Stomach (tissue), 9 donors: ENCODE results near the gene CHD5. TPM values are rescaled to one million over a fixed set of nuclear protein-coding genes. Genes with fewer than 3 reads are reported as not detected.

Experiments
- DNase-seq, 2 donors: peaks; one replicate each; pipeline versions ENCODE4 v3.0.0 to v3.0.0-alpha.2; 2013 to 2019
- H3K27ac ChIP-seq, 5 donors: fragments of 200-600 bp in 4 of 5; sonication (generic) in 4 of 5; one replicate each; pipeline ENCODE4 v1.5.1; 2013 to 2019; ENCODE audit warnings: mild to moderate bottlenecking in 1 of 5, moderate library complexity in 1 of 5
- H3K27me3 ChIP-seq, 3 donors: fragments of 200-600 bp; sonication (generic); one replicate each; pipeline ENCODE4 v1.5.1; 2017 to 2019; ENCODE audit warnings: mixed run types in 1 of 3
- H3K36me3 ChIP-seq, 4 donors: fragments of 200-600 bp; sonication (generic); 1 replicate in 3 of 4; 2 replicates in 1 of 4; pipeline ENCODE4 v1.5.1; 2016 to 2019
- H3K4me1 ChIP-seq, 4 donors: fragments of 200-600 bp; sonication (generic); one replicate each; pipeline ENCODE4 v1.5.1; 2016 to 2019
- H3K4me3 ChIP-seq, 4 donors: fragments of 200-600 bp; sonication (generic) in 3 of 4; one replicate each; pipeline ENCODE4 v1.5.1; 2016 to 2019; ENCODE audit warnings: mild to moderate bottlenecking in 1 of 4
- H3K9me3 ChIP-seq, 4 donors: fragments of 200-600 bp; sonication (generic); one replicate each; pipeline ENCODE4 v1.5.1; 2016 to 2019
- CTCF ChIP-seq, 7 experiments: fragments of 450-650 bp in 4 of 7; fragments of 200-600 bp in 3 of 7; sonication (generic) in 3 of 7; IDR thresholded peaks; one replicate each; pipeline ENCODE4 v1.5.1; 2016 to 2019; ENCODE audit warnings: antibody characterized with exemption in 7 of 7, control low read depth in 2 of 7, mild to moderate bottlenecking in 1 of 7
- EP300 ChIP-seq: sonication (generic); formaldehyde crosslinking; IDR thresholded peaks from one replicate; pipeline ENCODE4 v1.6.1; 2017; ENCODE audit warnings: antibody characterized with exemption
- POLR2A ChIP-seq, 4 donors: fragments of 450-650 bp; IDR thresholded peaks; one replicate each; pipeline ENCODE4 v1.6.1; 2016; ENCODE audit warnings: antibody characterized with exemption in 4 of 4, control low read depth in 2 of 4, mild to moderate bottlenecking in 1 of 4, moderate library complexity in 1 of 4
- POLR2AphosphoS5 ChIP-seq, 3 donors: sonication (generic); formaldehyde crosslinking; IDR thresholded peaks; one replicate each; pipeline ENCODE4 v1.6.1; 2016; ENCODE audit warnings: antibody characterized with exemption in 3 of 3
- WGBS, 5 donors: extraction: QIAGEN DNeasy Blood & Tissue Kit in 3 of 5; methylation state at CpG; one replicate each; pipeline versions ENCODE4 v1.1.5 to v1.1.7; 2013 to 2018; 5-methylcytosine and 5-hydroxymethylcytosine counted together
- intact Hi-C: fragments of 100-400 bp; cut with DNase I; formaldehyde crosslinking; loops from one replicate; pipeline ENCODE4 v1.15.1; 2023; ENCODE audit warnings: low total_unique reads
- polyA plus RNA-seq, 3 donors: library from polyadenylated mRNA; stranded (reverse); fragments of 200-250 nt; gene quantifications; one replicate each; pipeline ENCODE4 v1.2.3, GENCODE V29; 2013
- total RNA-seq, 5 donors: library from RNA; depleted of rRNA; stranded (reverse); fragments of >200 nt; gene quantifications; one replicate each; pipeline versions ENCODE4 v1.1.0 to v1.2.3, GENCODE V29; 2014 to 2016
- donor health status: healthy with polysubstance abuse.
- donor health status: Bipolar disorder and iron deficiency.
- donor health status: healthy.

Gene CHD5
- total and polyA plus RNA-seq, 8 donors: 0.06 to 0.92 (median 0.29) TPM; not detected in 1

- no peaks in the 10 kb centered on the region for H3K4me1 ChIP-seq
- intact Hi-C loops: no loop called here
- TF ChIP-seq POLR2AphosphoS5 (IDR thresholded peaks at IDR 0.05): no peak
- no peak for TF ChIP-seq POLR2A (IDR thresholded peaks at IDR 0.05)
- no peak for TF ChIP-seq EP300
- no peak for TF ChIP-seq CTCF (IDR thresholded peaks at IDR 0.05)
- H3K27me3 ChIP-seq: peaks cover 0 to 89% (median 32%) of the 10 kb centered on the region in 3 donors
- no peak overlapping the region for H3K4me3 ChIP-seq
- no peaks in the 10 kb centered on the region for H3K9me3 ChIP-seq
- H3K36me3 ChIP-seq: no peaks in the 10 kb centered on the region
- DNase-seq: no peak
- WGBS, 5 donors: 66 to 72% (median 69%) methylated on average over 18 of the region's 18 CpGs
- H3K27ac ChIP-seq: no peak overlapping the region
Observed at GRCh38 chr1:6168947-6169586, 11.1 kb downstream of the CHD5 start.

- no peak for DNase-seq
- Histone ChIP-seq H3K27me3 (peaks cover 0 to 92% (median 37%) of the 10 kb centered on the region in 3 donors), H3K36me3 (no peaks in the 10 kb centered on the region), H3K4me3 (no peak overlapping the region), H3K27ac (no peak overlapping the region), H3K9me3 (no peaks in the 10 kb centered on the region), H3K4me1 (no peaks in the 10 kb centered on the region)
- WGBS, 5 donors: 74 to 80% (median 75%) methylated on average over 32 to 34 of the region's 34 CpGs
- intact Hi-C loops: no loop called here
- TF ChIP-seq EP300 (no peak), POLR2A (IDR thresholded peaks at IDR 0.05) (no peak), POLR2AphosphoS5 (IDR thresholded peaks at IDR 0.05) (no peak), CTCF (IDR thresholded peaks at IDR 0.05) (no peak)
Observed at GRCh38 chr1:6167391-6168303, 12.5 kb downstream of the CHD5 start.

GRCh38 chr1:6166655-6167390, 13.3 kb downstream of the CHD5 start:
- H3K4me3 ChIP-seq: no peak overlapping the region
- H3K27ac ChIP-seq: no peak overlapping the region
- no peaks in the 10 kb centered on the region for H3K36me3 ChIP-seq
- WGBS, 5 donors: 64 to 75% (median 67%) methylated on average over 13 to 19 of the region's 19 CpGs
- TF ChIP-seq POLR2AphosphoS5 (IDR thresholded peaks at IDR 0.05) (no peak), EP300 (no peak), CTCF (IDR thresholded peaks at IDR 0.05) (no peak), POLR2A (IDR thresholded peaks at IDR 0.05) (no peak)
- no peaks in the 10 kb centered on the region for H3K9me3 ChIP-seq
- peaks cover 0 to 92% (median 37%) of the 10 kb centered on the region in 3 donors for H3K27me3 ChIP-seq
- H3K4me1 ChIP-seq: no peaks in the 10 kb centered on the region
- intact Hi-C loops: no loop called here
- DNase-seq: no peak

GRCh38 chr1:6166221-6166620, 13.9 kb downstream of the CHD5 start:
- Histone ChIP-seq H3K27ac (no peak overlapping the region), H3K36me3 (no peaks in the 10 kb centered on the region), H3K9me3 (no peaks in the 10 kb centered on the region), H3K27me3 (peaks cover 0 to 92% (median 37%) of the 10 kb centered on the region in 3 donors), H3K4me3 (no peak overlapping the region), H3K4me1 (no peaks in the 10 kb centered on the region)
- intact Hi-C loops: no loop called here
- TF ChIP-seq POLR2AphosphoS5 (IDR thresholded peaks at IDR 0.05): no peak
- TF ChIP-seq EP300: no peak
- no peak for TF ChIP-seq POLR2A (IDR thresholded peaks at IDR 0.05)
- no peak for TF ChIP-seq CTCF (IDR thresholded peaks at IDR 0.05)
- no peak for DNase-seq
- WGBS, 5 donors: 48 to 57% (median 53%) methylated on average over 6 to 10 of the region's 10 CpGs
